BLaER1 treated with 17β-estradiol and CSF1 and Interleukin-3, amounts not matched to agents 10 nM and 100 nM (cell line): Measurements from ENCODE around the gene PCDH9.

ENCODE experiments used
- H3K27ac ChIP-seq, 11 experiments: shearing (Covaris generic); formaldehyde crosslinking; 2 replicates each; pipeline ENCODE4 v1.8.1; 2022
- H3K27me3 ChIP-seq, 11 experiments: shearing (Covaris generic); formaldehyde crosslinking; 2 replicates each; pipeline ENCODE4 v1.8.1; 2022
- H3K36me3 ChIP-seq, 11 experiments: shearing (Covaris generic); formaldehyde crosslinking; 2 replicates each; pipeline ENCODE4 v1.8.1; 2022
- H3K4me1 ChIP-seq, 10 experiments: shearing (Covaris generic); formaldehyde crosslinking; 2 replicates each; pipeline ENCODE4 v1.8.1; 2022
- H3K4me2 ChIP-seq, 11 experiments: shearing (Covaris generic); formaldehyde crosslinking; 2 replicates each; pipeline ENCODE4 v1.8.1; 2022
- H3K4me3 ChIP-seq, 10 experiments: shearing (Covaris generic); formaldehyde crosslinking; 2 replicates each; pipeline ENCODE4 v1.8.1; 2022
- H3K9ac ChIP-seq, 11 experiments: shearing (Covaris generic); formaldehyde crosslinking; 2 replicates each; pipeline ENCODE4 v1.8.1; 2022
- H3K9me3 ChIP-seq, 11 experiments: shearing (Covaris generic); formaldehyde crosslinking; replicated peaks in 1 of 11; 2 replicates each; pipeline ENCODE4 v1.8.1; 2022
- H4K20me1 ChIP-seq, 11 experiments: shearing (Covaris generic); formaldehyde crosslinking; 2 replicates each; pipeline ENCODE4 v1.8.1; 2022
- Cebpa-rat ChIP-seq, 11 experiments: shearing (Covaris generic); IDR thresholded peaks; 2 replicates each; pipeline ENCODE4 v1.8.1; 2022

Gene PCDH9

GRCh38 chr13:66489586-66489985, 740.5 kb downstream of the PCDH9 start:
- no peaks in the 10 kb centered on the region for H3K36me3 ChIP-seq
- H3K27ac ChIP-seq, result no peak overlapping the region
- no peak for TF ChIP-seq Cebpa-rat (IDR thresholded peaks at IDR 0.05)
- H3K4me1 ChIP-seq, result no peaks in the 10 kb centered on the region
- no peak overlapping the region for H3K9ac ChIP-seq
- H3K27me3 ChIP-seq, result no peaks in the 10 kb centered on the region
- H4K20me1 ChIP-seq, result no peaks in the 10 kb centered on the region
- no peak overlapping the region for H3K4me3 ChIP-seq
- H3K4me2 ChIP-seq, result no peak overlapping the region
- H3K9me3 ChIP-seq, result no peaks in the 10 kb centered on the region

GRCh38 chr13:66489172-66489571, 741.0 kb downstream of the PCDH9 start:
- no peak overlapping the region for H3K4me3 ChIP-seq
- no peaks in the 10 kb centered on the region for H3K36me3 ChIP-seq
- H3K9ac ChIP-seq, result no peak overlapping the region
- H3K4me2 ChIP-seq, result no peak overlapping the region
- no peak overlapping the region for H3K27ac ChIP-seq
- H3K9me3 ChIP-seq, result no peaks in the 10 kb centered on the region
- no peak for TF ChIP-seq Cebpa-rat (IDR thresholded peaks at IDR 0.05)
- no peaks in the 10 kb centered on the region for H3K4me1 ChIP-seq
- no peaks in the 10 kb centered on the region for H4K20me1 ChIP-seq
- no peaks in the 10 kb centered on the region for H3K27me3 ChIP-seq

GRCh38 chr13:66483712-66484111, 746.4 kb downstream of the PCDH9 start:
- Histone ChIP-seq H3K9me3 (peaks cover 0 to 11% (median 7%) of the 10 kb centered on the region in 11 experiments; a peak in 11 of 22 replicates), H3K27ac (no peak overlapping the region)
- no peak for TF ChIP-seq Cebpa-rat (IDR thresholded peaks at IDR 0.05)

GRCh38 chr13:66482836-66483235, 747.3 kb downstream of the PCDH9 start:
- no peaks in the 10 kb centered on the region for H3K27me3 ChIP-seq

More at GRCh38 chr13:66483712-66484111, 746.4 kb downstream of the PCDH9 start:
- Histone ChIP-seq H3K4me3 (no peak overlapping the region), H3K4me2 (no peak overlapping the region), H4K20me1 (no peaks in the 10 kb centered on the region), H3K36me3 (no peaks in the 10 kb centered on the region), H3K27me3 (no peaks in the 10 kb centered on the region), H3K9ac (no peak overlapping the region), H3K4me1 (no peaks in the 10 kb centered on the region)

GRCh38 chr13:66477816-66478215, 752.3 kb downstream of the PCDH9 start:
- no peaks in the 10 kb centered on the region for H3K36me3 ChIP-seq
- no peak overlapping the region for H3K9ac ChIP-seq
- no peaks in the 10 kb centered on the region for H3K27me3 ChIP-seq
- H3K4me1 ChIP-seq, result no peaks in the 10 kb centered on the region
- peaks cover 0 to 11% (median 7%) of the 10 kb centered on the region in 11 experiments; a peak in 11 of 22 replicates for H3K9me3 ChIP-seq
- no peaks in the 10 kb centered on the region for H4K20me1 ChIP-seq
- H3K27ac ChIP-seq, result no peak overlapping the region
- no peak overlapping the region for H3K4me2 ChIP-seq
- no peak for TF ChIP-seq Cebpa-rat (IDR thresholded peaks at IDR 0.05)
- H3K4me3 ChIP-seq, result no peak overlapping the region

More at GRCh38 chr13:66482836-66483235, 747.3 kb downstream of the PCDH9 start:
- Histone ChIP-seq H3K27ac (no peak overlapping the region), H3K36me3 (no peaks in the 10 kb centered on the region), H3K9ac (no peak overlapping the region), H3K4me2 (no peak overlapping the region), H4K20me1 (no peaks in the 10 kb centered on the region), H3K9me3 (peaks cover 0 to 11% (median 7%) of the 10 kb centered on the region in 11 experiments; a peak in 11 of 22 replicates), H3K4me3 (no peak overlapping the region), H3K4me1 (no peaks in the 10 kb centered on the region)
- no peak for TF ChIP-seq Cebpa-rat (IDR thresholded peaks at IDR 0.05)

- Histone ChIP-seq H4K20me1 (no peaks in the 10 kb centered on the region), H3K27me3 (no peaks in the 10 kb centered on the region), H3K4me1 (no peaks in the 10 kb centered on the region), H3K27ac (no peak overlapping the region), H3K9me3 (peaks cover 0 to 11% (median 7%) of the 10 kb centered on the region in 11 experiments; a peak in 11 of 22 replicates), H3K4me2 (no peak overlapping the region), H3K4me3 (no peak overlapping the region), H3K9ac (no peak overlapping the region), H3K36me3 (no peaks in the 10 kb centered on the region)
- no peak for TF ChIP-seq Cebpa-rat (IDR thresholded peaks at IDR 0.05)
These were observed 755.1 kb downstream of the PCDH9 start for GRCh38 chr13:66475061-66475460.

- Histone ChIP-seq H3K4me1 (no peaks in the 10 kb centered on the region; a peak in 2 of 20 replicates), H4K20me1 (no peaks in the 10 kb centered on the region), H3K27me3 (no peaks in the 10 kb centered on the region), H3K4me3 (no peak overlapping the region), H3K9me3 (no peaks in the 10 kb centered on the region), H3K36me3 (no peaks in the 10 kb centered on the region), H3K9ac (no peak overlapping the region), H3K27ac (no peak overlapping the region), H3K4me2 (no peak overlapping the region)
- TF ChIP-seq Cebpa-rat (IDR thresholded peaks at IDR 0.05), result no peak
These were observed 760.4 kb downstream of the PCDH9 start for GRCh38 chr13:66469745-66470144.

- H3K27ac ChIP-seq, result no peak overlapping the region
These were observed 761.5 kb downstream of the PCDH9 start for GRCh38 chr13:66468656-66469055.

GRCh38 chr13:66462187-66462586, 767.9 kb downstream of the PCDH9 start:
- no peaks in the 10 kb centered on the region for H4K20me1 ChIP-seq
- no peak overlapping the region for H3K4me3 ChIP-seq
- no peaks in the 10 kb centered on the region for H3K27me3 ChIP-seq
- TF ChIP-seq Cebpa-rat (IDR thresholded peaks at IDR 0.05), result no peak
- H3K27ac ChIP-seq, result no peak overlapping the region
- no peaks in the 10 kb centered on the region for H3K36me3 ChIP-seq
- H3K9me3 ChIP-seq, result no peaks in the 10 kb centered on the region
- H3K9ac ChIP-seq, result no peak overlapping the region
- H3K4me2 ChIP-seq, result no peak overlapping the region
- H3K4me1 ChIP-seq, result no peaks in the 10 kb centered on the region; a peak in 2 of 20 replicates

More at GRCh38 chr13:66468656-66469055, 761.5 kb downstream of the PCDH9 start:
- no peaks in the 10 kb centered on the region for H3K27me3 ChIP-seq
- H3K4me2 ChIP-seq, result no peak overlapping the region
- no peaks in the 10 kb centered on the region for H3K9me3 ChIP-seq
- TF ChIP-seq Cebpa-rat (IDR thresholded peaks at IDR 0.05), result no peak
- H4K20me1 ChIP-seq, result no peaks in the 10 kb centered on the region
- no peak overlapping the region for H3K4me3 ChIP-seq
- no peak overlapping the region for H3K9ac ChIP-seq
- H3K36me3 ChIP-seq, result no peaks in the 10 kb centered on the region
- no peaks in the 10 kb centered on the region; a peak in 2 of 20 replicates for H3K4me1 ChIP-seq

- Histone ChIP-seq H3K4me3 (no peak overlapping the region), H3K4me2 (no peak overlapping the region), H3K36me3 (no peaks in the 10 kb centered on the region), H4K20me1 (no peaks in the 10 kb centered on the region), H3K27me3 (no peaks in the 10 kb centered on the region), H3K4me1 (no peaks in the 10 kb centered on the region), H3K27ac (no peak overlapping the region), H3K9me3 (no peaks in the 10 kb centered on the region), H3K9ac (no peak overlapping the region)
- TF ChIP-seq Cebpa-rat (IDR thresholded peaks at IDR 0.05), result no peak
These were observed 769.1 kb downstream of the PCDH9 start for GRCh38 chr13:66461021-66461420.
